Muscle of leg (tissue), 11 donors: ENCODE data around the gene SMTNL2. TPM values are rescaled to one million over a fixed set of nuclear protein-coding genes. Genes with fewer than 3 reads are reported as not detected.
"Not testable (repeated sequence)": the region's sequence is repeated elsewhere in the genome, so short reads cannot be mapped to it uniquely, and the experiment has no call there.

Experiments
- DNase-seq: peaks from one replicate; pipeline ENCODE4 v3.0.0; 2013
- H3K27ac ChIP-seq: one replicate; pipeline ENCODE4 v1.5.1; 2013; ENCODE audit warnings: mild to moderate bottlenecking, low read length, control low read depth
- H3K27me3 ChIP-seq: one replicate; pipeline ENCODE4 v1.6.1; 2013; ENCODE audit warnings: low read length; ENCODE audit not compliant: control insufficient read depth, insufficient read depth
- H3K36me3 ChIP-seq: one replicate; pipeline ENCODE4 v1.6.1; 2013; ENCODE audit warnings: low read length; ENCODE audit not compliant: control insufficient read depth, insufficient read depth
- H3K4me1 ChIP-seq: one replicate; pipeline ENCODE4 v1.6.1; 2013; ENCODE audit warnings: low read length; ENCODE audit not compliant: control insufficient read depth, insufficient read depth
- H3K4me3 ChIP-seq: one replicate; pipeline ENCODE4 v1.5.1; 2013; ENCODE audit warnings: low read length, control low read depth
- H3K9me3 ChIP-seq: replicated peaks from 2 replicates; pipeline ENCODE4 v1.6.1; 2013; ENCODE audit warnings: low read depth, low read length; ENCODE audit not compliant: control insufficient read depth
- WGBS: methylation state at CpG from one replicate; pipeline ENCODE4 v1.1.5; 2013; ENCODE audit warnings: missing lambda C conversion rate; ENCODE audit not compliant: insufficient coverage; 5-methylcytosine and 5-hydroxymethylcytosine counted together
- polyA plus RNA-seq, 8 donors: library from polyadenylated mRNA; unstranded; fragments of 120-200 nt; gene quantifications; one replicate each; pipeline versions ENCODE4 v1.2.1 to v1.2.3, GENCODE V29; 2013; ENCODE audit warnings: inconsistent platforms in 1 of 8, low replicate concordance in 1 of 8; ENCODE audit not compliant: insufficient read length in 8 of 8, insufficient read depth in 1 of 8
- total RNA-seq: library from RNA; stranded (reverse); fragments of 120-200 nt; gene quantifications from one replicate; pipeline ENCODE4 v1.2.4, GENCODE V29; 2013

Gene SMTNL2
- total and polyA plus RNA-seq, 9 donors = 67.9 to 157 (median 111) TPM

- H3K27me3 ChIP-seq = peaks cover 78% of the 10 kb centered on the region
- DNase-seq, H3K4me3 ChIP-seq, H3K9me3 ChIP-seq, H3K27ac ChIP-seq, H3K36me3 ChIP-seq, H3K4me1 ChIP-seq: not testable (repeated sequence)
- WGBS = 0% methylated on average over 1 of the region's 39 CpGs
Measured at GRCh38 chr17:4640569-4641188, 56.4 kb downstream of the SMTNL2 start.

GRCh38 chr17:4641297-4642195, 57.2 kb downstream of the SMTNL2 start, which contains the start of gene ALOX15:
Gene ALOX15, minus strand, starts transcription at chr17:4641678. Its CDS starts 27 bp downstream, at chr17:4641651.
- Histone ChIP-seq H3K4me3 (no peak within 1 kb of the TSS), H3K27ac (no peak within 1 kb of the TSS), H3K27me3 (peaks cover 77% of the 10 kb centered on the region), H3K9me3 (no peaks in the 10 kb centered on the region), H3K36me3 (no peaks in the 10 kb centered on the region), H3K4me1 (peaks cover 7% of the 10 kb centered on the region)
- WGBS = 8% methylated on average over 54 of the region's 58 CpGs
- DNase-seq = no peak

GRCh38 chr17:4642286-4642685, 58.0 kb downstream of the SMTNL2 start:
- Histone ChIP-seq H3K4me1 (peaks cover 7% of the 10 kb centered on the region), H3K27ac (no peak overlapping the region), H3K9me3 (no peaks in the 10 kb centered on the region), H3K36me3 (no peaks in the 10 kb centered on the region), H3K4me3 (no peak overlapping the region), H3K27me3 (peaks cover 74% of the 10 kb centered on the region)
- DNase-seq = no peak
- WGBS = 0% methylated on average over 3 of the region's 6 CpGs

GRCh38 chr17:4643676-4644075, 59.3 kb downstream of the SMTNL2 start:
- no peak for DNase-seq
- Histone ChIP-seq H3K36me3 (no peaks in the 10 kb centered on the region), H3K9me3 (no peaks in the 10 kb centered on the region), H3K27ac (no peak overlapping the region), H3K4me3 (no peak overlapping the region), H3K27me3 (peaks cover 66% of the 10 kb centered on the region), H3K4me1 (peaks cover 7% of the 10 kb centered on the region)
- WGBS = 38% methylated on average over 2 of the region's 4 CpGs

GRCh38 chr17:4645642-4646041, 61.3 kb downstream of the SMTNL2 start:
- Histone ChIP-seq H3K36me3 (no peaks in the 10 kb centered on the region), H3K27ac (no peak overlapping the region), H3K4me1 (peaks cover 7% of the 10 kb centered on the region), H3K9me3 (no peaks in the 10 kb centered on the region), H3K27me3 (peaks cover 58% of the 10 kb centered on the region), H3K4me3 (no peak overlapping the region)
- peak; percentile 44 for DNase-seq
- no CpG with 5 or more reads among the region's 5 CpGs for WGBS

- 50% methylated on average over 1 of the region's 2 CpGs for WGBS
- peaks cover 27% of the 10 kb centered on the region for H3K27me3 ChIP-seq
- no peaks in the 10 kb centered on the region for H3K36me3 ChIP-seq
- no peak overlapping the region for H3K27ac ChIP-seq
- no peaks in the 10 kb centered on the region for H3K9me3 ChIP-seq
- no peak overlapping the region for H3K4me3 ChIP-seq
- H3K4me1 ChIP-seq = no peaks in the 10 kb centered on the region
- no peak for DNase-seq
Measured at GRCh38 chr17:4648741-4649140, 64.4 kb downstream of the SMTNL2 start.

GRCh38 chr17:4652997-4653396, 68.7 kb downstream of the SMTNL2 start:
- no peak for DNase-seq
- H3K4me3 ChIP-seq = no peak overlapping the region
- peaks cover 6% of the 10 kb centered on the region for H3K27me3 ChIP-seq
- H3K36me3 ChIP-seq = no peaks in the 10 kb centered on the region
- WGBS = no CpG with 5 or more reads among the region's 5 CpGs
- no peak overlapping the region for H3K27ac ChIP-seq
- H3K4me1 ChIP-seq = no peaks in the 10 kb centered on the region
- H3K9me3 ChIP-seq = no peaks in the 10 kb centered on the region

- not testable (repeated sequence) for H3K36me3 ChIP-seq, DNase-seq, H3K4me3 ChIP-seq, H3K9me3 ChIP-seq, H3K27ac ChIP-seq, H3K4me1 ChIP-seq, H3K27me3 ChIP-seq
- 80% methylated on average over 2 of the region's 7 CpGs for WGBS
Measured at GRCh38 chr17:4655933-4656332, 71.6 kb downstream of the SMTNL2 start.

- no peak overlapping the region for H3K27ac ChIP-seq
- H3K4me3 ChIP-seq = no peak overlapping the region
- no peak for DNase-seq
- H3K36me3 ChIP-seq = no peaks in the 10 kb centered on the region
- no peaks in the 10 kb centered on the region for H3K9me3 ChIP-seq
- no peaks in the 10 kb centered on the region for H3K4me1 ChIP-seq
- WGBS = no CpG with 5 or more reads among the region's 2 CpGs
- no peaks in the 10 kb centered on the region for H3K27me3 ChIP-seq
Measured at GRCh38 chr17:4657678-4658077, 73.3 kb downstream of the SMTNL2 start.
